ENCODE measurements around the gene TGM4. TPM values are rescaled to one million over a fixed set of nuclear protein-coding genes. Genes with fewer than 3 reads are reported as not detected.

TGM4 gene
- total and polyA plus RNA-seq, 2 experiments from 2014 or later = not detected

GRCh38 chr3:44890258-44890657, 15.8 kb downstream of the TGM4 start:
- ATAC-seq (peak; percentile 71), DNase-seq (ENCODE audit: low spot score) (peak; percentile 42)
- H3K9me3 Mint-ChIP-seq = no peaks in the 10 kb centered on the region; the same call in 2 of the 3 replicates
- no peaks in the 10 kb centered on the region for H3K36me3 Mint-ChIP-seq (ENCODE audit: low read depth)
- no peak overlapping the region for H3K27ac ChIP-seq (ENCODE audit: low read depth)
- H3K9me2 ChIP-seq (ENCODE audit: insufficient read depth) = peaks cover 10% of the 10 kb centered on the region
- H2AFZ ChIP-seq = no peak overlapping the region
- H3K27ac Mint-ChIP-seq = no peak overlapping the region
- H3K4me1 ChIP-seq (ENCODE audit: insufficient read depth) = peaks cover 9% of the 10 kb centered on the region
- no peaks in the 10 kb centered on the region for H3K79me2 ChIP-seq (replicated peaks; ENCODE audit: insufficient read depth)
- TF ChIP-seq REST (IDR thresholded peaks at IDR 0.05; ENCODE audit: unreplicated experiment) (peak; percentile 74), POLR2AphosphoS5 (IDR thresholded peaks at IDR 0.05; ENCODE audit: low read depth) (no peak)
- H3K4me2 ChIP-seq = no peak overlapping the region
- H3K27me3 ChIP-seq (ENCODE audit: insufficient read depth) = no peaks in the 10 kb centered on the region
- H4K20me1 ChIP-seq (replicated peaks; ENCODE audit: insufficient read depth) = no peaks in the 10 kb centered on the region
- H3F3A ChIP-seq (replicated peaks; ENCODE audit: low read depth) = no peaks in the 10 kb centered on the region
- no peak overlapping the region for H3K4me3 Mint-ChIP-seq
- H3K4me1 Mint-ChIP-seq = peaks cover 20% of the 10 kb centered on the region
- H3K27me3 Mint-ChIP-seq (ENCODE audit: insufficient read depth, low read depth, poor library complexity) = peaks cover 5% of the 10 kb centered on the region
- no peak overlapping the region for H3K4me3 ChIP-seq
- no peaks in the 10 kb centered on the region for H3K36me3 ChIP-seq (ENCODE audit: insufficient read depth)

- no peaks in the 10 kb centered on the region; the same call in 2 of the 3 replicates for H3K9me3 Mint-ChIP-seq
- Histone ChIP-seq H3K27me3 (ENCODE audit: insufficient read depth) (no peaks in the 10 kb centered on the region), H2AFZ (no peak overlapping the region), H3K27ac (ENCODE audit: low read depth) (no peak overlapping the region), H3K4me3 (no peak overlapping the region), H3K79me2 (replicated peaks; ENCODE audit: insufficient read depth) (no peaks in the 10 kb centered on the region), H3K9me2 (ENCODE audit: insufficient read depth) (peaks cover 10% of the 10 kb centered on the region), H4K20me1 (replicated peaks; ENCODE audit: insufficient read depth) (no peaks in the 10 kb centered on the region), H3K4me2 (no peak overlapping the region), H3F3A (replicated peaks; ENCODE audit: low read depth) (no peaks in the 10 kb centered on the region), H3K36me3 (ENCODE audit: insufficient read depth) (no peaks in the 10 kb centered on the region), H3K4me1 (ENCODE audit: insufficient read depth) (peaks cover 9% of the 10 kb centered on the region)
- H3K4me1 Mint-ChIP-seq = peaks cover 20% of the 10 kb centered on the region
- no peak for ATAC-seq
- TF ChIP-seq CREB1 (CRISPR knock-in tag; IDR thresholded peaks at IDR 0.05; ENCODE audit: low read depth) = no peak
- TF ChIP-seq ETS1 (IDR thresholded peaks at IDR 0.05) = no peak
- no peak for TF ChIP-seq NANOG (IDR thresholded peaks at IDR 0.05; ENCODE audit: borderline replicate concordance)
- no peaks in the 10 kb centered on the region for H3K36me3 Mint-ChIP-seq (ENCODE audit: low read depth)
- no peak for DNase-seq (ENCODE audit: low spot score)
- no peak overlapping the region for H3K27ac Mint-ChIP-seq
- H3K4me3 Mint-ChIP-seq = no peak overlapping the region
- peaks cover 5% of the 10 kb centered on the region for H3K27me3 Mint-ChIP-seq (ENCODE audit: insufficient read depth, low read depth, poor library complexity)
Observed at GRCh38 chr3:44890852-44891251, 16.4 kb downstream of the TGM4 start.

GRCh38 chr3:44892689-44893088, 18.3 kb downstream of the TGM4 start:
- Histone ChIP-seq H2AFZ (no peak overlapping the region), H3K9me2 (ENCODE audit: insufficient read depth) (peaks cover 10% of the 10 kb centered on the region), H3K4me3 (no peak overlapping the region), H3K79me2 (replicated peaks; ENCODE audit: insufficient read depth) (no peaks in the 10 kb centered on the region), H3K27ac (ENCODE audit: low read depth) (no peak overlapping the region), H3K4me1 (ENCODE audit: insufficient read depth) (peaks cover 9% of the 10 kb centered on the region), H3K36me3 (ENCODE audit: insufficient read depth) (no peaks in the 10 kb centered on the region), H3F3A (replicated peaks; ENCODE audit: low read depth) (no peaks in the 10 kb centered on the region), H3K27me3 (ENCODE audit: insufficient read depth) (no peaks in the 10 kb centered on the region), H4K20me1 (replicated peaks; ENCODE audit: insufficient read depth) (no peaks in the 10 kb centered on the region), H3K4me2 (no peak overlapping the region)
- Mint-ChIP-seq H3K4me1 (peaks cover 14% of the 10 kb centered on the region), H3K4me3 (no peak overlapping the region), H3K27ac (no peak overlapping the region), H3K36me3 (ENCODE audit: low read depth) (no peaks in the 10 kb centered on the region), H3K27me3 (ENCODE audit: insufficient read depth, low read depth, poor library complexity) (peaks cover 8% of the 10 kb centered on the region), H3K9me3 (no peaks in the 10 kb centered on the region; the same call in 2 of the 3 replicates)
- ATAC-seq (no peak), DNase-seq (ENCODE audit: low spot score) (no peak)
- TF ChIP-seq CREB1 (CRISPR knock-in tag; IDR thresholded peaks at IDR 0.05; ENCODE audit: low read depth) (no peak), ZNF331 (CRISPR knock-in tag; IDR thresholded peaks at IDR 0.05; ENCODE audit: low read depth) (no peak)
